HG03060 (cell line): Measurements from ENCODE around the gene ZCCHC10.
"Not testable (repeated sequence)": the region's sequence is repeated elsewhere in the genome, so short reads cannot be mapped to it uniquely, and the experiment has no call there.

Experiments used
- ATAC-seq: cut with Tn5 transposase; IDR thresholded peaks from one replicate; pipeline ENCODE4 v1.9.1; 2021; ENCODE audit warnings: low read depth, moderate number of reproducible peaks; ENCODE audit not compliant: unreplicated experiment

Gene ZCCHC10

DNA sequence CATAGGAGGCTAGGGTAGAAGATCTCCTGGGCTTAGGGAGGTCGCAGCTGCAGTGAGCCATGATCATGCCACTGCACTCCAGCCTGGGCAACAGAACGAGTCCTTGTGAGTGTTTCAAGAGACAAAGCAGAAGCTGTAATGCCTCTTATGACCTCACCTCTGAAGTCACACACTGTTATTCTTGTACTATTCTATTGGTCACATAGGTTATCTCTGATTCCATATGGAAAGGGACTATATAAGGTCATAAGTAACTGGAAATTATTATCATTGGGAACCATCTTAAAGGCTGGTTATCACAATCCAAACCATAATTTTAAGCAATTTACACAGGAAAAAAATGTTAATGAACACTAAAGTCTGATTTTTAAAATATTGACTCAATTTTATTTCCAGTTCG, 45.1 kb downstream of the ZCCHC10 start:
- ATAC-seq = no peak

DNA sequence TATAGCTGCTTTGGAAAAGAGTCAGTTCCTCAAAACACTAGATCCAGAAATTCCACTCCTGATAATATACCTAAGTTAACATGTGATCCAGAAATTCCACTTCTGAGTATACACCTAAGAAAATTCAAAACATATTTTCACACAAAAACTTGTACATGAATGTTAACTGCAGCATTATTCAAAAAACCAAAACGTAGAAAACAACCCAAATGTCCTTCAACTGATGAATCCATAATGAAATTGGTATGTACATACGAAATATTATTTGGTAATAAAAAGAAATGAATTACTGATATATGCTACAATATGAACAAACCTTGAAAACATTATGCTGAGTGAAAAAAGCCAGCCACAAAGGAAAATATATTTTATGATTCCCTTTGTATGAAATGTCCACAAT, 46.4 kb downstream of the ZCCHC10 start:
- ATAC-seq = no peak

DNA sequence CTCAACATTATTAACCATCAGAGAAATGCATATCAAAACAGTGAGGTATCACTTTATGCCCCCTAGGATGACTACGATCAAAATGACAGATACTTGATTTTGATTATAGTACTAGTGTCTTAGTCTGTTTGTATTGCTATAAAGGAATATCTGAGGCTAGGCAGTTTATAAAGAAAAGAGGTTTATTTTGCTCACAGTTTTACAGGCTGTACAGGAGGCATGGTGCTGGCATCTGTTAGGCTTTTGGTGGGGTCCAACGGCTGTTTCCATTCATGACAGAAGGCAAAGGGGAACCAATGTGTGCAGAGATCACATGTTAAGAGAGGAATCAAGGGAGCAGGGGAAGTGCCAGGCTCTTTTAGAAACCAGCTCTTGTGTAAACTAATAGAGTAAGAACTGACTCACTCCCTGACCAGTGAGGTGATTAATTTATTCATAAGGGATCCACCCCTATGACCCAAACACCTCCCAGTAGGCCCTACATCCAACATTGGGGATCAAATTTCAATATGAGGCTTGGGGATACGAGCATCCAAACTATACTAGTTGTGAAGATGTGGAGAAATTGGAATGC, 46.9 kb downstream of the ZCCHC10 start:
- ATAC-seq = no peak

DNA sequence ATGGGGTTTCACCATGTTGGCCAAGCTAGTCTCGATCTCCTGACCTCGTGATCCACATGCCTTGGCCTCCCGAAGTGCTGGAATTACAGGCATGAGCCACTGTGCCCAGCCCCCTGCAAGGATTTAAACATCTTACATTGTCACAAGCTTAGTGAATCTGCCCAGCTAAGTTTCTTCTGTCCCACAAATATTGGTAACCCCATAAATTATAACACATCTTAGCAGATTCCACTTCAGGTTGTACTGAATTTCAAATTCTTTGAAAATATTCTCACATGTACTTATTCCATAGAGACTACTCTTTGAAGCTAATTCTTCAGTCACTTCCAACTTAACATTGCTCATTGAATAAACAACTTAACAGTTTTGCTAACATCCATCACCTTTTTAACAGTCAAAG, 49.5 kb downstream of the ZCCHC10 start:
- no peak for ATAC-seq

DNA sequence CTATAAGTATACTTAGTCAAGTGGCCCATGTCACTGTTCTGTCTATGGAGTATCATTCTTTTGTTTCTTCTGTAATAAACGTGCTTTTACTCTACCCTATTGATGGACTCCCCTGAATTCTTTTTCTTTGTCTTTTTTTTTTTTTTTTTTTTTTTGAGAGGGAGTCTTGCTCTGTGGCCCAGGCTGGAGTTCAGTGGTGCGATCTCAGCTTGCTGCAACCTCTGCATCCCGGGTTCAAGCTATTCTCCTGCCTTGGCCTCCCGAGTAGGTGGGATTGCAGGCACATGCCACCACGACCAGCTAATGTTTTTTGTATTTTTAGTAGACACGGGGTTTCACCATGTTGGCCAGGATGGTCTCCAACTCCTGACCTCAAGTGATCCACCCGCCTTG, 53.9 kb downstream of the ZCCHC10 start:
- not testable (repeated sequence) for ATAC-seq

DNA sequence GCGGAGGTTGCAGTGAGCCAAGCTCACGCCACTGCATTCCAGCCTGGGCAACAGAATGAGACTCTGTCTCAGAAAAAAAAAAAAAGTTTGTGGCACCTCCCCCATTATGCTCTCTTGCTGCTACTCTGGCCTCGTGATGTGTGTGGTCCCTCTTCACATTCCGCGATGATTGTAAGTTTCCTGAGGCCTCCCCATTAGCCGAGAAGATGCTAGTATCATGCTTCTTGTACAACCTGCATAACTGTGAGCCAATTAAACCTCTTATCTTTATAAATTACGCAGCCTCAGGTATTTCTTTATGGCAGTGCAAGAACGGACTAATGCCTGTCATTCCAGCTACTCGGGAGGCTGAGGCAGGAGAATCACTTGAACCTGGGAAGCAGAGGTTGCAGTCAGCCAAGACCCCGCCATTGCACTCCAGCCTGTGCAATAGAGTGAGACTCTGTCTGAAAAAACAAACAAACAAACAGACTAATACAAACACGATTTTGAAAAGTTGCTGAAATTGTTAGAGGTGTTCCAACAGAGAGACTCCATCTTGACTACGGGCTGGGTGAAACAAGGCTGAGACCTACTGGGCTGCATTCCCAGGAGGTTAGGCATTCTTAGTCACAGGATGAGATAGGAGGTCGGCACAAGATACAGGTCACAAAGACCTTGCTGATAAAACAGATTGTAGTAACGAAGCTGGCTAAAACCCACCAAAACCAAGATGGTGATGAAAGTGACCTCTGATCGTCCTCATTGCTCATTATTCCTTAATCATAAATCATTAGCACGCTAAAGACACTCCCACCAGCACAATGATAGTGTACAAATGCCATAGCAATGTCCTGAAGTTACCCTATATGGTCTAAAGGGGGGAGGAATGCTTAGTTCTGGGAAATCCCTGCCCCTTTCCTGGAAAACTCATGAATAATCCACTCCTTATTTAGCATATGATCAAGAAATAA, 54.6 kb downstream of the ZCCHC10 start:
- no peak for ATAC-seq

DNA sequence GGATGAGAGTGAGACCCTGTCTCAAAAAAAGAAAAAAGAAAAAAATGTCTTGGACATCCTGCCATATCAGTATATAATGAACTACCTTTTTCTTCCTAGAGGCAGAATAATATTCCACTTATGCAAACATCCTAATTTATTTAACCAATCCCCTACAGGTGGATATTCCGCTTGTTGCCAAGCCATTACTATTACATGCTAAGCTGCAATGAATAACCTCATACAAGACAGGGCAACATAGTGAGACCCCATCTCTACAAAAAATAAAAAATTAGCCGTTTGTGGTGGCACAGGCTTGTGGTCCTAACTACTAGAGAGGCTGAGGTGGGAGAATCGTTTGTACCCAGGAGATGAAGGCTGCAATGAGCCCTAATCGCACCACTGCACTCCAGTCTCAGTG, 61.2 kb downstream of the ZCCHC10 start:
- ATAC-seq = no peak

DNA sequence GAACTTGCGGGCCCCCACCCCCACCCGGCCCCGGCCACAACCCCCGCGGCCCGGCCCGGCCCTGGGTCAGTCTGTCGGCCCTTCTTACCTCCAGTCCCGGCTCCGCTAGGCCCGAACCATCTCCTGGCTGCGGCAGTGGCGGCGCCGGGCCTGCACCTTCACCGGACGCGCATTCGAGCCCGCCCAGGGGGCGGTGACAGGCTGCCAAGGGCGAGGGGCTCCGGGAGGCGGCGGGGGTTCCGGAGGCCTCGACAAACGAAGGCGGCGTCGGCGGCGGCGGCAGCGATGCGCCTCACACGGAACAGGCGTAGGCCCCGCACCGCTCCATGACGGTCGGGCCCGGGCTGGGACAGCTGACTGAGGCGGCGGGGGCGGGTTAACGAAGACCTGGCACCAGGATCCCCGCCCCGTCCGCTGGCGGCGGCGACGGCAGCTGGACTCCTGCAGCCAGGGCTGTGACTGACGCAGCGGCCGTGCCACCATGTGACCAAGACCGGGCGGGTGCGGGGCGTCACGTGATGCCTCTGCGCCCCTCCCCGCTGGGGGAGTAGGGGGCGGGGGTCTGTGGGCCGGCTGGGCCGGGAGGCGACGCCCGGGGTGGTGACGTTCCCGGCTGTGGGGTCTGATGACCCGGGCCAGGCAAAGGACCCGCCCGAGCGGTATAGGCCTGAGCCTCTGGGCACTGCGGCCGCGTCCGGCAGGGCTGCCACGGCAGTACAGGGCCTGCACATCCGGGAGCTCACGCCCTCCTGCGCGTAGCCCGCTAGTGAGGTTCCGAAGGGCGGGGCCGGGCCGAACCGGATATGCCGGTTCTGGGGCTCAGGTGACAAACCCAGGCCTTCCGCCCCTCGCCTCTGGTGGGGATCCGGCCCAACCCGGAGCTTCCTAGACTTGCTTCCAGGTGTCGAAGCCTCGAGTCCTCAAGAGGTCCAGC, 62.9 kb downstream of the ZCCHC10 start, which contains the start of gene AFF4:
Gene AFF4, minus strand, starts transcription at position 464 of the 934 bp plus-strand sequence. CDS start 26,445 bp downstream, outside the sequence.
- peak; percentile 74 for ATAC-seq

DNA sequence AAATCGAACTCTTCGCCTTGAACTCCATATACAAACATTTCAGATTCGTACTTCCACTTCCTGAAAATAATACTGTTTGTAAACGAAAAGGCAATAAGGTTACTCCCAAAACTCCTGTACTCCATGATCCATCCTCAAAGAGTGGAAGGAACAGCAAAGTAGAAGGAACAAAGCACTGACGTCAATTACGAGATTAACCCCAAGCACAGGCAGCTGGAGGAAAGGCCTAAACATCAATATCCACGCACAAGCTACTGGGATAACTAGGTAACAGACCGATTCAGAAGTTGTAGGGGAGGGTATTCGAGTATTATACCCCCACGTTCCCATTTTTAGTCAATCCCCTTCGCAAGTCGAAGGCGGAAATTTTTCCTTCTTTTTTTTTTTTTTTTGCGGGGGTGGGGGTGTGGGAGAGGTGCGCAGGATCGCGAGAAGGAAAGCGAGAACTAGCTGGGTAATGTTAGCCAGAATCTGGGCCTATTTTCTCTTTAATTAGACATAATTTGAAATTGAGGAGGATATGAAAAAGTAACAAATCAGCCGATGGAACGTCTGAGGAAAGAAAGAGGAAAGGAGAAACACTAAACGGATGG, 63.8 kb downstream of the ZCCHC10 start:
- ATAC-seq = no peak

DNA sequence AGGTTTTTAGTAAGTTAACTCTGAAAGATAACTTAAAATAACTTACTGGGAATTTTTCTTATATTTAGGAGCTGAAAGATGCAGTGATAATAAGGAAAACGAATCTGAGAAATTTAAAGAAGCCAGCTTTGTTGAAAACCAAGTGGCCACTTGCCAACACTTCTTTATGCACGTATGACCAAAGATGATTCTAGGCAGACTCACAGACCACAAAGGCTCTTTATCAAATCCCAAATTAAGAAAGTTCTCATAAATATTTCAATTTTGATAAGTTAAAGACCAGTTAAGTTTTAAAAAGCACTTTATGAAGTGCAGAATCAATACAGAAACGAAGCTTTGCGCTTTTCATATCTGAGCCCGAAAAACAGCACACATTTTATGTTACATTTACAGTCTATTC, 64.5 kb downstream of the ZCCHC10 start:
- no peak for ATAC-seq

DNA sequence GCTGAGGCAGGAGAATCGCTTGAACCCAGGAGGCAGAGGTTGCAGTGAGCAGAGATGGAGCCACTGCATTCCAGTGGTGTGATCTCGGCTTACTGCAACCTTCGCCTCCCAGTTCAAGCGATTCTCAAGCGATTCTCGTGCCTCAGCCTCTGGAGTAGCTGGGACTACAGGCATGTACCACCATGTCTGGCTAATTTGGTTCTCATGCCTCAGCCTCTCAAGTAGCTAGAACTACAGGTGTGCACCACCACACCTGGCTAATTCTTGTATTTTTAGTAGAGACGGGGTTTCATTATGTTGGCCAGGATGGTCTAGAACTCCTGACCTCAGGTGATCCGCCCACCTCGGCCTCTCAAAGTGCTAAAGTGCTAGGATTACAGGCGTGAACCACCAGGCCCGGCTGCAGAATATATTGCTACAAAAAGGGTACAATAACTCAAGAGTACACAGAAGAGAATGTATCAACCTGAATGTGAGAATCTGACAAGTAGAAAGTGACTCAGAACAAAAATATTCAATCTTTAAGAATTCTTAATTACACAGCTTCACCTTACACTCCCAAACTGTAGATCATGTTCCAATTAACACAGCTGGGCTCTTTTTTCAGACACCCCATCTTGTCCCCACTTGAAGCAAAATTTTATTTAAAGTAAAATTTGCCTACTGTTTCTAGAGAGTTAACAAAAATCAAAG, 65.1 kb downstream of the ZCCHC10 start:
- not testable (repeated sequence) for ATAC-seq

DNA sequence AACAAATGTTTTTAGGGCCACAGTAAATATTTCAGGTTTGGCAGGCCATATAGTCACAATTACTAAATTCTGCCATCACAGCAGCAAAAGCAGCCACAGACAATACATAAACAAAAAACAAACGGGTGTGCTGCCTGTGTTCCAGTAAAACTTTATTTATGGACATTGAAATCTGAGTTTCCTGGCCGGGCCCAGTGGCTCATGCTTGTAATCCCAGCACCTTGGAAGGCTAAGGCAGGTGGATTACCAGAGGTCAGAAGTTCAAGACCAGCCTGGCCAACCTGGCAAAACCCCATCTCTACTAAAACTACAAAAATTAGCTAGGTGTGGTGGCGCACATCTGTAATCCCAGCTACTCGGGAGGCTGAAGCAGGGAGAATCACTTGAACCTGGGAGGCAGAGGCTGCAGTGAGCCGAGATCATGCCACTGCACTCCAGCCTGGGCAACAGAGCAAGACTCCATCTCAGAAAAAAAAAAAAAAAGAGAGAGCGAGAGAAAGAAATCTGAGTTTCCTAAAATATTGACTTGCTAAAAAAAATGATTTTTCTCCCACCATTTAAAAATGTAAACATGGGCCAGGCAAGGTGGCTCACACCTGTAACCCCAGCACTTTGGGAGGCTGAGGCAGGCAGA, 70.1 kb downstream of the ZCCHC10 start:
- ATAC-seq = not testable (repeated sequence)

DNA sequence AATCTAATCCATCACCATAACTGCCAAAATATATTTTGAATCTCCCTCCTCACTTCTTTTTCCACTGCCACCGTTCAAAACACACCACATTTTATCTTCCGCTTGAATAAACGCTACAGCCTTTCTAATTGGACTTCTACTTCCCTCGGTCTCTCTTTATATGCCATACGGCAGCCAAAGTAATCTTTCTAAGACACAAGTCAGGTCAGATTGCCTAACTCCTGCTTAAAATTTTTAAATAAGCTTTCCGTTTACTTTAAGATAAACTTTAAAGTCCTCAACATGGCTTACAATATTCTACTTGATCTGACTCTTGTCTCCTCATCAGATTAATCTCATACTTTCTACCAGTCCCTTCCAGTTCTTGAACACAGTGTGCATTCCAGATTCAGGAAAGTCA, 72.6 kb downstream of the ZCCHC10 start:
- no peak for ATAC-seq

DNA sequence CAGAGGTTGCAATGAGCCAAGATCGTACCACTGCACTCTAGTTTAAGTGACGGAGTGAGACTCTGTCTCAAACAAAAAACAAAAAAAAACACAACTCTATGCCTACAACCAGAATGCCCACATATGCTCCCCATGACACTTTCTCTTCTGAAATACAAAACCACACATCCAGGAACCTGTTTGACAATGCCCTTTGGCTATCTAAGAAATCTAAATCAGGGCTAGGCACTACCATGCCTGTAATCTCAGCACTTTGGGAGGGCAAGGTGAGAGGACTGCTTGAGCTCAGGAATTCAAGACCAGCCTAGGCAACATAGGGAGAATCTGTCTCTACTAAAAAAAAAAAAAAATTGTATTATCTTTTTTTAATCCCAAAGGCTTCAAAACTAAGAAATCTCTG, 73.5 kb downstream of the ZCCHC10 start:
- ATAC-seq = no peak

DNA sequence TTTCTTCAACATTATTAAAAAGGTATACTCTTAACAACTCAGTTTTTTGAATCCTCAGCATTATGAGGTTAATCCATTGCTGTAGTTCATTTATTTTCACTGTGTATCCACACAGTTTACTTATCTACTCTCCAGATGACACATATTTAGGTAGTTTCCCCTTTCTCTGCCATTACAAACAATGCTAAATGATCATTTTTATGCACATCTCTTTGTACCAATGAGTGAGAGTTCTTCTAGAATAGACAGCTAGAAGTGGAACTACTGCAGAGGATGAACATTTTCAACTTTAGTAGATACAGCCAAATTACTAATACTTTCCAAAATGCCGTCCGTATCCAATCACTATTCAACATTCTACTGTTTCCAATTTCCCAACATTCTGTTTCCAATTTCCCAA, 74.5 kb downstream of the ZCCHC10 start:
- ATAC-seq = no peak

DNA sequence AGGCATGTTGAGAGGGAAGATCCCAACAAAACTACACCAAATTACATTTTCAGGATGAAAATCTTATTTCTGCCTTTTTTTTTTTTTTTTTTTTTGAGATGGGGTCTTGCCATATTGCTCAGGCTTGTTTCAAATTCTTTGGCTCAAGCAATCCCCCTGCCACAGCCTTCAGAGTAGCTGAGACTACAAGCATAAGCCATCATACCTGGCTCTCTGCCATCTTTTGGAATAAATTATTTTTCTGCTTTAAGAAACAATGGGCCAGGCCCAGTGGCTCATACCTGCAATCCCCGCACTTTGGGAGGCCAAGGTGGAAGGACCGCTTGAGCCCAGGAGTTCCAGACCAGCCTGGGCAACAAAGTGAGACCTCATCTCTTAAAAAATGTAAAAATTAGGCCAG, 77.2 kb downstream of the ZCCHC10 start:
- ATAC-seq = no peak

DNA sequence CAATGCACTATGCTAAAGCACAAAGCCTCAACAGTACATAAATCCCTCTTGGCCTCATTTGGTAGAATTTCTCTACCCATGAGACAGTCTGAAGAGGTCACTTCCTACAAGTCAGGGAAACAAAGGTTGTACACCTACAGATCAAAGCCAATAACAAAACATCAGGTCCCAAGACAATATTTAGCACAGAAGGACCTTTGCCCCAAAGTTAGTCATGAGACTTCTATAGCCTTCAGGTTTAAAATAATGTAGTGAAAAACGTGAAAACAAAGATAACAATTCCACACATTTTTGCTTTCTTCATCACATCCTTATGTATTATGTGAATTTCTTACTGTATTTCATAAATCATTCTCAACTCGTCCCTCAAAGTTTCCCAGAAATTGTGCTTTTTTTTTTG, 78.7 kb downstream of the ZCCHC10 start:
- no peak for ATAC-seq
